Breast epithelium (tissue), 3 donors: ENCODE results near the gene MKRN2.

Source experiments
- CTCF ChIP-seq, 3 donors: fragments of 450-650 bp; IDR thresholded peaks; one replicate each; pipeline ENCODE4 v1.5.1; 2016 to 2017; ENCODE audit warnings: antibody characterized with exemption in 3 of 3, mild to moderate bottlenecking in 3 of 3, moderate library complexity in 3 of 3
- POLR2A ChIP-seq: fragments of 450-650 bp; IDR thresholded peaks from one replicate; pipeline ENCODE4 v1.6.1; 2016; ENCODE audit warnings: antibody characterized with exemption, mild to moderate bottlenecking, moderate library complexity

- TF ChIP-seq CTCF (IDR thresholded peaks at IDR 0.05) (no peak), POLR2A (no peak)
Observed at GRCh38 chr3:12513694-12514446, 43.0 kb upstream of the MKRN2 start.
